PC-9 (cell line): ENCODE data around the gene LRRC3C. TPM values are rescaled to one million over a fixed set of nuclear protein-coding genes. Genes with fewer than 3 reads are reported as not detected.

Experiments used
- BruUV-seq: library from RNA; stranded (reverse); fragments of 400-500 nt; replicated peaks from 2 replicates; lab custom pipeline; 2021; lab: Mats Ljungman, UMichigan
- CTCF ChIA-PET: fragments of 300-600 bp; sonication (Branson Sonifier 250); formaldehyde crosslinking; loops from one replicate; lab custom pipeline; 2022; ENCODE audit warnings: antibody characterized with exemption; lab: Charles Lee
- POLR2A ChIA-PET: fragments of 300-600 bp; sonication (Branson Sonifier 250); formaldehyde crosslinking; loops from one replicate; lab custom pipeline; 2022; ENCODE audit warnings: antibody characterized with exemption; ENCODE audit not compliant: unreplicated experiment; lab: Charles Lee
- DNase-seq, 2 experiments: peaks; one replicate each; pipeline versions ENCODE4 v3.0.0 to v3.0.0-alpha.2; 2015 to 2022; ENCODE audit warnings: mixed read lengths in 1 of 2
- H2AFZ ChIP-seq: fragments of 200-600 bp; sonication (generic); 2 replicates; pipeline ENCODE4 v1.8.1; 2017; ENCODE audit warnings: antibody characterized with exemption
- H3F3A ChIP-seq: fragments of 200-600 bp; sonication (generic); 2 replicates; pipeline ENCODE4 v1.8.1; 2017; ENCODE audit warnings: antibody characterized with exemption, mild to moderate bottlenecking, low read depth; ENCODE audit not compliant: insufficient read depth
- H3K27ac ChIP-seq: fragments of 200-600 bp; sonication (generic); 2 replicates; pipeline ENCODE4 v1.6.1; 2016; ENCODE audit warnings: mixed run types
- H3K27me3 ChIP-seq: fragments of 200-600 bp; sonication (generic); 2 replicates; pipeline ENCODE4 v1.6.1; 2016; ENCODE audit warnings: low read depth, mixed run types; ENCODE audit not compliant: insufficient read depth
- H3K36me3 ChIP-seq: fragments of 200-600 bp; sonication (generic); 2 replicates; pipeline ENCODE4 v1.6.1; 2016; ENCODE audit warnings: low read depth, mixed run types
- H3K4me1 ChIP-seq: fragments of 200-600 bp; sonication (generic); replicated peaks from 2 replicates; pipeline ENCODE4 v1.6.1; 2016; ENCODE audit warnings: mixed run types; ENCODE audit not compliant: insufficient read depth
- H3K4me2 ChIP-seq: fragments of 200-600 bp; sonication (generic); 2 replicates; pipeline ENCODE4 v1.6.1; 2017; ENCODE audit warnings: mixed run types
- H3K4me3 ChIP-seq: fragments of 200-600 bp; sonication (generic); 2 replicates; pipeline ENCODE4 v1.6.1; 2016; ENCODE audit warnings: mixed run types
- H3K79me2 ChIP-seq: fragments of 200-600 bp; sonication (generic); 2 replicates; pipeline ENCODE4 v1.6.1; 2017; ENCODE audit warnings: low read depth, mixed run types
- H3K9me2 ChIP-seq: fragments of 200-600 bp; sonication (generic); 2 replicates; pipeline ENCODE4 v1.8.1; 2017; ENCODE audit warnings: mild to moderate bottlenecking; ENCODE audit not compliant: insufficient read depth
- H3K9me3 ChIP-seq: fragments of 200-600 bp; sonication (generic); 2 replicates; pipeline ENCODE4 v1.8.1; 2016; ENCODE audit warnings: low read depth; ENCODE audit not compliant: insufficient read depth
- H4K20me1 ChIP-seq: fragments of 200-600 bp; sonication (generic); 2 replicates; pipeline ENCODE4 v1.8.1; 2017; ENCODE audit not compliant: insufficient read depth
- EZH2 ChIP-seq: fragments of 200-600 bp; sonication (generic); IDR thresholded peaks from 2 replicates; pipeline ENCODE4 v1.8.0; 2017; ENCODE audit warnings: antibody characterized with exemption, low read depth
- intact Hi-C: fragments of 100-400 bp; cut with micrococcal nuclease; formaldehyde crosslinking; loops from one replicate; pipeline ENCODE4 v1.10.0; 2022; ENCODE audit not compliant: unreplicated experiment
- total RNA-seq: library from RNA; stranded (reverse); gene quantifications from 2 replicates; pipeline ENCODE4 v1.2.3, GENCODE V29; 2021
- TF ChIP-seq, protein P1 (sequence below): fragments of 200-600 bp; sonication (generic); conservative IDR thresholded peaks from 2 replicates; pipeline ENCODE4 v1.6.1; 2017; ENCODE audit warnings: mixed run types, antibody characterized with exemption, mild to moderate bottlenecking, moderate library complexity

Gene LRRC3C
- total RNA-seq, 1 experiment from 2014 or later, result not detected

DNA sequence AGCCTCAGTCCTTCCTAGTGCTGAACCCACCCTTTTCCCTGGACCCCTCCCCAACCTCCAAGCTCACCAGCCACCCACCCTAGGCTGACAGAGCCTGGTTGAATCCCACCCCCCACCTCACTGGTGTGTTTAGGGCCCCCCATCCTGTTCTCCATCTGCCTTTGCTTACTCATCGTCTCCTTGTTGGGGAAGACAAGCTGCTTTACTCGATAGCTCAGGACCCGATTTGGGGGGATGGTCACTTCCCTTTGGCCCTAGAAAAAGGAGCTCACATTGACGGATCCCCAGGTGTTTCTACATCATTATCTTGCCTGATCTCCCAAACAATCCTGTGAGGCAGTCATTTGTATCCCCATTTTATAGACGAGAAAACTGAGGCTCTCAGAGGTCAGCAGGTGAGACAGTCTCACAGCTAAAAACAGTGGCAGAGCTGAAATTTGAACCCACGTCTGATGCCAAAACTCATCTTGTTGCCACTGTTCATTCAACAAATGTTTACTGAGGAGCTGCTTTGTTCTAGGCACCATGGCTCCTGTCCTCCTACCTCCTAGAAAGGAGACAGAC lies 18.7 kb upstream of the LRRC3C start:
- H2AFZ ChIP-seq, result no peak overlapping the region
- ChIA-PET CTCF (no interaction called here), POLR2A (no interaction called here)
- no peaks in the 10 kb centered on the region for H3K9me2 ChIP-seq
- no peaks in the 10 kb centered on the region for H3K79me2 ChIP-seq
- H3K4me1 ChIP-seq, result no peaks in the 10 kb centered on the region
- intact Hi-C loops, result no loop called here
- no peak overlapping the region for H3K4me3 ChIP-seq
- no peak for DNase-seq
- no peaks in the 10 kb centered on the region for H3K36me3 ChIP-seq
- H3K27ac ChIP-seq, result no peak overlapping the region
- no peaks in the 10 kb centered on the region for H3F3A ChIP-seq
- H3K27me3 ChIP-seq, result no peaks in the 10 kb centered on the region
- TF ChIP-seq, protein P1, sequence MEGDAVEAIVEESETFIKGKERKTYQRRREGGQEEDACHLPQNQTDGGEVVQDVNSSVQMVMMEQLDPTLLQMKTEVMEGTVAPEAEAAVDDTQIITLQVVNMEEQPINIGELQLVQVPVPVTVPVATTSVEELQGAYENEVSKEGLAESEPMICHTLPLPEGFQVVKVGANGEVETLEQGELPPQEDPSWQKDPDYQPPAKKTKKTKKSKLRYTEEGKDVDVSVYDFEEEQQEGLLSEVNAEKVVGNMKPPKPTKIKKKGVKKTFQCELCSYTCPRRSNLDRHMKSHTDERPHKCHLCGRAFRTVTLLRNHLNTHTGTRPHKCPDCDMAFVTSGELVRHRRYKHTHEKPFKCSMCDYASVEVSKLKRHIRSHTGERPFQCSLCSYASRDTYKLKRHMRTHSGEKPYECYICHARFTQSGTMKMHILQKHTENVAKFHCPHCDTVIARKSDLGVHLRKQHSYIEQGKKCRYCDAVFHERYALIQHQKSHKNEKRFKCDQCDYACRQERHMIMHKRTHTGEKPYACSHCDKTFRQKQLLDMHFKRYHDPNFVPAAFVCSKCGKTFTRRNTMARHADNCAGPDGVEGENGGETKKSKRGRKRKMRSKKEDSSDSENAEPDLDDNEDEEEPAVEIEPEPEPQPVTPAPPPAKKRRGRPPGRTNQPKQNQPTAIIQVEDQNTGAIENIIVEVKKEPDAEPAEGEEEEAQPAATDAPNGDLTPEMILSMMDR, result no peak
- no peak for TF ChIP-seq EZH2
- BruUV-seq, result no TSS peak
- H3K4me2 ChIP-seq, result no peak overlapping the region
- H4K20me1 ChIP-seq, result no peaks in the 10 kb centered on the region
- H3K9me3 ChIP-seq, result no peaks in the 10 kb centered on the region

GRCh38 chr17:39913989-39914388 lies 13.5 kb upstream of the LRRC3C start:
- Histone ChIP-seq H3K4me1 (no peaks in the 10 kb centered on the region), H3K36me3 (no peaks in the 10 kb centered on the region), H3K27ac (no peak overlapping the region), H3K9me2 (no peaks in the 10 kb centered on the region), H3F3A (no peaks in the 10 kb centered on the region), H3K4me2 (no peak overlapping the region), H3K79me2 (no peaks in the 10 kb centered on the region), H3K9me3 (no peaks in the 10 kb centered on the region), H4K20me1 (no peaks in the 10 kb centered on the region), H3K4me3 (no peak overlapping the region), H2AFZ (no peak overlapping the region), H3K27me3 (no peaks in the 10 kb centered on the region)
- no peak for DNase-seq
- ChIA-PET POLR2A (no interaction called here), CTCF (no interaction called here)
- BruUV-seq, result no TSS peak
- intact Hi-C loops, result no loop called here
- TF ChIP-seq, protein P1, result no peak
- no peak for TF ChIP-seq EZH2

DNA sequence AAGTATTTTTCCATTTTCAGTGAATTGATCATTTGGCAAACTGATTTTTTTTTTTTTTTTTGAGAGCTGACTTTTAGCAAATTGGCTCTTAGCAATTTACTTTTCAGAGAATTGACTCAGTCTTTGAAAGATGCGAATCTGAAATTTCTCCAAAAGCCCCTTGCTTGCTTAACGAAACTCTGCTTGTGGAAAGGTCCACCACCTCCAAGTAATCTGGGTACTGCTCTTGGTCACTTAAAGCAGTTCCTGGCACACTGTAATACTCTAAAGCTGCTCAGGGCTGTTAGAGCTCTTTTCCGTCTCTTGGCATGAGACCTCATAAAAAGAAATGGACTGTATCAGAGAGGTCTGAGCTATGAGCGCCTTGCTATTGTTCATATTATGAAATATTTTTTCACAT lies 12.0 kb upstream of the LRRC3C start:
- Histone ChIP-seq H3F3A (no peaks in the 10 kb centered on the region), H3K4me1 (no peaks in the 10 kb centered on the region), H3K36me3 (no peaks in the 10 kb centered on the region), H3K4me2 (no peak overlapping the region), H3K9me3 (no peaks in the 10 kb centered on the region), H3K79me2 (no peaks in the 10 kb centered on the region), H3K4me3 (no peak overlapping the region), H2AFZ (no peak overlapping the region), H3K9me2 (no peaks in the 10 kb centered on the region), H3K27ac (no peak overlapping the region), H4K20me1 (no peaks in the 10 kb centered on the region), H3K27me3 (no peaks in the 10 kb centered on the region)
- DNase-seq, result no peak
- POLR2A ChIA-PET, result no interaction called here
- intact Hi-C loops, result no loop called here
- CTCF ChIA-PET, result no interaction called here
- BruUV-seq, result no TSS peak
- no peak for TF ChIP-seq EZH2
- TF ChIP-seq, protein P1, result no peak
